Dendritic cell treated with granulocyte-macrophage colony-stimulating factor and Interleukin-4, amounts not matched to agents 40 ng/mL and 50 ng/mL, for 4 days (primary cell): ENCODE measurements around the gene S100A13.

Experiments used
- H3K27ac Mint-ChIP-seq: one replicate; pipeline ENCODE4 v1.8.0; 2022; ENCODE audit warnings: mild to moderate bottlenecking, mixed read lengths
- H3K27me3 Mint-ChIP-seq: one replicate; pipeline ENCODE4 v1.8.0; 2022; ENCODE audit warnings: mild to moderate bottlenecking, mixed read lengths
- H3K36me3 Mint-ChIP-seq: one replicate; pipeline ENCODE4 v1.8.0; 2022; ENCODE audit warnings: low read depth, mixed read lengths
- H3K4me1 Mint-ChIP-seq: one replicate; pipeline ENCODE4 v1.8.0; 2022; ENCODE audit warnings: low read depth, mixed read lengths
- H3K4me3 Mint-ChIP-seq: one replicate; pipeline ENCODE4 v1.8.0; 2022; ENCODE audit warnings: mild to moderate bottlenecking, moderate library complexity, mixed read lengths
- H3K9me3 Mint-ChIP-seq: one replicate; pipeline ENCODE4 v1.8.0; 2022; ENCODE audit warnings: mixed read lengths
- intact Hi-C: fragments of 100-400 bp; cut with micrococcal nuclease; formaldehyde crosslinking; loops from one replicate; pipeline ENCODE4 v1.15.0; 2022

S100A13 gene

DNA sequence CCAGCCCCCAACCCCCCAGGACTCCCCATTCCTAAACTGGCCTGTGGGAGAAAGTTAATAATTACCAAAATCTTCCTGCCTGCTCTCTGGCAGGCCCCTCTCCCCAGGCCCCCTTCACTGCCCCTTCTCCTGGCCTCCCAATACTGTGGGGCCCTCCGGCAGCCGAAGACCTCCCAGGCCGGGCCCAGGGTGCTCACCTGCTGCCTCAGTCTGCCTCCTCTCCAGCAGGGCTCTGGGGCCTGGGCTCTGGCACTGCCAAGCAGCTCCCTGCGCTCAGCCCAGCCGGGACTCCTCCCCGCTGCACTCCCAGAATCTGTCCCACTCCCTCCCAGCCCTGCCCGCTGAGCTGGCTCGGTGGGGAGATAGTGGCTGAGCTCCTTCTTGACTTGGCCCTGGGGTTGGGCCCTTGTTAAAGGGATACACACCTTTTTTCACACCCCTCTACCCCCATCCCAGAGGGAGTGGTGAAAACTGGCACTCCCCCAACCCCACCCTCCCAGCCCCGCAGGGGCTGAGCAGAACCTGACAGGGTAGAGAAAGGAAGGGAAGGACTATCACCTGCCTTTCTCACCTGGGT, 14.5 kb downstream of the S100A13 start, which contains the start of gene S100A16:
Gene S100A16 (minus strand): TSS at position 383 of the 577 bp plus-strand sequence. CDS start 4,986 bp downstream, outside the sequence.
- H3K4me3 Mint-ChIP-seq, result no peak within 1 kb of the TSS
- H3K9me3 Mint-ChIP-seq, result no peaks in the 10 kb centered on the region
- H3K27me3 Mint-ChIP-seq, result peaks cover 2% of the 10 kb centered on the region
- H3K27ac Mint-ChIP-seq, result peak within 1 kb of the TSS; percentile 15
- peaks cover 65% of the 10 kb centered on the region for H3K4me1 Mint-ChIP-seq
- intact Hi-C loops, result no loop called here
- H3K36me3 Mint-ChIP-seq, result no peaks in the 10 kb centered on the region

DNA sequence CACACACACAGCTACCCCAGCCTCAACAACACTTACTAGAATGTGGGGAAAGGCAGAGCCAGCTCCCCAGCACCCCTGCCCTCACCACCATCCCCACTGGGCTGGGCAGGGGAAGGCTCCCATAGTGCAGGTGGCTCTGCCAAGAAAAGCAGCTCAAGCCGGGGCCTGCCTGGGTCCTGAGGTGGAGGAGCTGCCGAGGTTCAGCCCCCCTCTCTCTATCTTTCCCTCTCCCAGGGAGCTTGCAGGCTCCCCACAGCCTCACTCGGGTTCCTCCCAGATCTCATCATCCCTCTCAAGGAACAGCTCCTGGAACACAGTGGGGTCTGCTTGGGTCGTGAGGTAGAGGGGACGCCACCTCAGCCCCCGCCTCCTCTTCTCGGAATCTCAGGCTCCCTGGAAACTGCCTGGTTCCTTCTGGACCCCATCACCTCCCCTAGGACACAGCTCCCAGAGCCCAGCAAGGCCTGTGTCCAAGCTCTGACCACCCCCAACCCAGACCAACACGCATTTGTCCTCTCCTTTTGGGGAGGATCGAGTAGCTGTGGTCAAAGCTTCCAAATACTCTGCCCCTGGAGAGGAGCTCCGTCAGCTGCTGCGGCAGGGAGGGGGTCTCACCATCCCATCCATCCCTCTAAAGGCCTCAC, 15.1 kb downstream of the S100A13 start:
- H3K9me3 Mint-ChIP-seq, result no peaks in the 10 kb centered on the region
- H3K27ac Mint-ChIP-seq, result peak overlapping the region; percentile 15
- no peak overlapping the region for H3K4me3 Mint-ChIP-seq
- intact Hi-C loops, result no loop called here
- no peaks in the 10 kb centered on the region for H3K36me3 Mint-ChIP-seq
- H3K27me3 Mint-ChIP-seq, result peaks cover 2% of the 10 kb centered on the region
- H3K4me1 Mint-ChIP-seq, result peaks cover 60% of the 10 kb centered on the region

DNA sequence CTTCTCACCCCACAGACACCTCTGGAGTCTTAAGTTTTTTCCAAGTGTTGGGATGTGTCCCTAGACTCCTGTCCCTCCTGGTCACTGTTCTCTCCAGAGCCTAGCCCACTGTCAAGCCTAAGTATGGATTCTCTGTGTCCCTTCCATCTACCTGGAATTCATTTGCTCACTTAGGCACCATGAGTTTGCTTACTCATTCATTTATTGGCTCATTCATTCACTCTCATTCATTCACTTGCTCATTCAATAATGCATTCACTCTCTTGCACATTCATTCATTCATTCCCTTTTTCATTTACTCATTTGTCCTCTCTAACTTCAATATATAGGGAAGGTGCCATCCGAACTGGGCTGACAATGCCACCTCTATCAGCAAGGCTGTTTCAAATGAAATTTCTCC, 15.9 kb downstream of the S100A13 start:
- peaks cover 1% of the 10 kb centered on the region for H3K27me3 Mint-ChIP-seq
- no peaks in the 10 kb centered on the region for H3K9me3 Mint-ChIP-seq
- no peak overlapping the region for H3K27ac Mint-ChIP-seq
- peaks cover 51% of the 10 kb centered on the region for H3K4me1 Mint-ChIP-seq
- H3K36me3 Mint-ChIP-seq, result no peaks in the 10 kb centered on the region
- intact Hi-C loops, result no loop called here
- H3K4me3 Mint-ChIP-seq, result no peak overlapping the region

DNA sequence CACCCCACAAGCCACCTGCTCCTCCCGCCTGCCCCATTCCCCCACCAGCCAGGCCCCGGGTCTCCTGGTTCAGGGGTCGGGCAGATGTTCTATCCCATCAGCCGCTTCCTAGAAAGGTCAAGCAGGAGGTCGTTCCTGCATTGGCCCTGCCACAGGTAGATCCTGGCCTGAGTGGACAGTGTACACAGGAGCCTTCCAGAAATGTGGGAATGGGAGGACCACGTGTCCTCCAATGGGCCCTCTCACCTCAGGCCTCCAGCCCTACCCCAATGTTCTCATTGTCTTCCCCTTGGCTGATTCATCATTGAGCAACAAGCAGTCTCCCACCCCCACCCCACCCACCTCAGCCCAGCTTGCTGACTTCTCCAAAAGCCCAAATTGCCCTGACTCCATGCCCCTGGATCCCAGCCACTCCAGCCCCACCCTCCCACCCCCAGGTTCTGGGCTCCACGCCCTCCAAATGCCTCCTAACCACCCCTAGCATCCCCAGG, 16.4 kb downstream of the S100A13 start:
- peaks cover 46% of the 10 kb centered on the region for H3K4me1 Mint-ChIP-seq
- intact Hi-C loops, result no loop called here
- no peak overlapping the region for H3K4me3 Mint-ChIP-seq
- no peaks in the 10 kb centered on the region for H3K36me3 Mint-ChIP-seq
- H3K27ac Mint-ChIP-seq, result no peak overlapping the region
- no peaks in the 10 kb centered on the region for H3K9me3 Mint-ChIP-seq
- peaks cover 1% of the 10 kb centered on the region for H3K27me3 Mint-ChIP-seq

DNA sequence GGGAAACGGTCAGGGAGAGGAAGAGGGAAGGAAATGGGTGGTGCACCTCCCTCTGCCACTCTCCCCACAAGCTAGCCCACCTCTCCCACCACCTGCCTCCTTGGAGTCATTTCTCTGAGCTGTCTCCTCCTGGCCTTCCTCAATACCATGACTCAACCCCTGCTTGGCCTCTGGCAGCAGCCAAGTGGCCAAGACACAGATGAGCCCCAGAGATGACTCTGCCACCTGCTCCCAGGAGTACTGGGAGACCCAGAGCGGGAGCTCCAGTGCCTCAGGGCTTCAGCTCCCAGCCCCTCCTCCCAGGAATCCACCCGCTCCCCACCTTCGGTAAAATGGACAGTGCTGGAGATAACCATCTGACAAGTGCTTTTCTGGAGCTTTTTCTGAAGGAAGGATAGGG, 17.0 kb downstream of the S100A13 start:
- no peaks in the 10 kb centered on the region for H3K9me3 Mint-ChIP-seq
- peak overlapping the region; percentile 10 for H3K27ac Mint-ChIP-seq
- peaks cover 42% of the 10 kb centered on the region for H3K4me1 Mint-ChIP-seq
- no peaks in the 10 kb centered on the region for H3K36me3 Mint-ChIP-seq
- peaks cover 1% of the 10 kb centered on the region for H3K27me3 Mint-ChIP-seq
- H3K4me3 Mint-ChIP-seq, result no peak overlapping the region
- intact Hi-C loops, result no loop called here

DNA sequence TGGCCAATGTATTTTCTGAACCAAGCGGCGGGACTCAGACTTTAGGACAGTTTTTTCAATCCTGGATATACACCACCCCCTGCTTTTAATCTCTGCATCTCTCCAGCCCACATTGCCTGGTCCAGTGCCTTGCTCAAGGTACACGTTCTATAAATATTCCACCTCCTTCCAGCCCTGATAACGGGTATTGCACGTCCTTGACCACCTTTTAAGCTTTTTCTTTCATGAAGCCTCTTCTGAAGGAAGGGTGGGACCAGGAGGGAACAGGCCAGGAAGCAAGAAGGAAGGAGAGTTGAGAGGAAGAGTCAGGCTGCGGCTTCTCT, 17.8 kb downstream of the S100A13 start:
- intact Hi-C loops, result no loop called here
- Mint-ChIP-seq H3K4me1 (peaks cover 42% of the 10 kb centered on the region), H3K4me3 (no peak overlapping the region), H3K27me3 (peaks cover 1% of the 10 kb centered on the region), H3K27ac (peak overlapping the region; percentile 10), H3K9me3 (no peaks in the 10 kb centered on the region), H3K36me3 (no peaks in the 10 kb centered on the region)

DNA sequence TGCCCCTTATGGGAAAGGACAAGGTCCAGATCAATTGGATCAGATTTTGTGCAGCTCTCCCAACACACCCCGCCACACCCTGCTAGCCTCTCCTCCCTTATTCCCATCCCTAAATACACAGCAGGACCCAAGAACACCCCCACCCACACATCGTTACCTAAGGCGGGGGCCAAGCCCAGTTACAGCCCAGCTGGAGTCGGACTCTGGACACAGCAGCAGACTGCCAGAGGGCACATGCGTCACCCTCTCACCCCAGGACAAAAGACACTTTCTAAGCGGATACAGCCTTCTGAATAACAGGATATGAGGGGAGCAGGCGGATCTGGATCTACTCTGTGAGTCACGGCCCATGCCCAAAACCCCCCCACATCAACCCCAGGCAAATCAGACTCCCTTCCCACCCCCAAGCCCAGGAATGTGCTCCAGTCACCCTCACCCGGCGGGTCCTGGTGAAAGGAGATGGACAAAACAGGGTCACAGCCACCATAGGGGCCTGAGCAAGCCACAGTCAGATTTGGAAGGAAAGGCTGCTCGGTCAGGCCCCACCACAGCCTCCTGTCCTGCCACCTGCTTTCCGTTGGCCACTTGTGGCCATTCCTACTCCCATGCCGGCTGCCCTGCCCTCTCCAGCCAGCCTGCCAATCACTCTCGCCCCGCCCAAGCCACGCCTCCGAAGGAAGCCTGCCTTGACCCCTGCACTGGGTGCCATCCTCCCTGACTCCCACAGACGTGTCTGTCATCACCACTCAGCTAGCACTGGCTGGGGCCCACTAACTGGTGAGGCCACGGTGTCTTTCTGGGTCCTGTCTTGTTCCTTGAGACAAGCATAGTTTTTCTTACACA, 18.3 kb downstream of the S100A13 start:
- peaks cover 1% of the 10 kb centered on the region for H3K27me3 Mint-ChIP-seq
- H3K36me3 Mint-ChIP-seq, result no peaks in the 10 kb centered on the region
- H3K9me3 Mint-ChIP-seq, result no peaks in the 10 kb centered on the region
- H3K4me1 Mint-ChIP-seq, result peaks cover 42% of the 10 kb centered on the region
- H3K4me3 Mint-ChIP-seq, result no peak overlapping the region
- H3K27ac Mint-ChIP-seq, result peak overlapping the region; percentile 2
- intact Hi-C loops, result no loop called here

DNA sequence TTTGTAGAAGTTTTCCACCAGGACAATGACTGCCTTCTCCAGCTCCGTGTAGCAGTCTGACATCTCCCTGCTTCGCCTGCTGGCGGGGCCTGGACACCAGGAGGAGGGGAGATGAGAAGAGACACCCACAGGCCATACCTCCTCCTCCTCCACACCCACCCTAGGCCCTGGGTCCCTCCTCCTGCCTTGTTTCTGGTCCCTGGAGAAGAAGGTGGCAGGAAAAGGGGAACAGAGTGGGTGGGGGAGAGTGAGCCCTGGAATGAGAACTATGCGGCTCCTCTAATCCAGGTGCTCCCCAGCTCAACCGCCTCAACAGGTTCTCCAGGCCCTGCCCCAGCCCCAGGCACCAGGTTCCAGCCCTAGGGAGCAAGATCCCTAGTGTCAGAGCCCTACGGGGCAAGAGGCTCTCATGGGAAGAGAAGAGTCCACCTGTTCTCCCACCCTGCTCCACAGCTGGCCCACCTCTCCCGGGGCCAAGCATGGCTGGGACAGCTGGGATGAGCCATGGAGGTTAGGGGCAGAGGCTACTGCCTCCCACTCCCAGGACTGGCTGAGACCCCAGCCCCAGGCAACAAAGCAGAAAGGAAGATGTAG, 19.1 kb downstream of the S100A13 start:
- Mint-ChIP-seq H3K27me3 (peaks cover 1% of the 10 kb centered on the region), H3K9me3 (no peaks in the 10 kb centered on the region), H3K27ac (no peak overlapping the region), H3K36me3 (no peaks in the 10 kb centered on the region), H3K4me3 (no peak overlapping the region), H3K4me1 (peaks cover 42% of the 10 kb centered on the region)
- intact Hi-C loops, result no loop called here

DNA sequence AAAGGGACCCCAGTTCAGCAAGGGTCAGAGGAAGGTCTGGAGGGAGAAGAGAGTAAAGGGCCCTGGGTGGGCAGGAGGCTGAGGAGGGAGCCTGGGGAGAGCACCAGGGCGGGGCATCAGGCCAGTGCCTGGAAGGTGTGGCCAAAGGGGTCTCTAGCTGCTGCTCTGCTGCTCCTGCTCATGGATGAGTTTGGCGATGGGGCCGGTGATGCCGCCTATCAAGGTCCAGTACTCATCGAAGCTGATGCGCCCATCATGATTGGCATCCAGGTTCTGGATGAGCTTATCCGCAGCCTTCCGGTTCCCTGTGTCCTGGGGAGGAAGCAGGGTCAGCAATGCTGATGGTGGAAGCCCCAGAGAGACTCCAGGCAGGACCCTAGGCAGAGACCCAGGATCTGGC, 19.9 kb downstream of the S100A13 start:
- Mint-ChIP-seq H3K9me3 (no peaks in the 10 kb centered on the region), H3K27me3 (peaks cover 1% of the 10 kb centered on the region), H3K4me3 (no peak overlapping the region), H3K27ac (no peak overlapping the region), H3K4me1 (peaks cover 43% of the 10 kb centered on the region), H3K36me3 (no peaks in the 10 kb centered on the region)
- intact Hi-C loops, result no loop called here

DNA sequence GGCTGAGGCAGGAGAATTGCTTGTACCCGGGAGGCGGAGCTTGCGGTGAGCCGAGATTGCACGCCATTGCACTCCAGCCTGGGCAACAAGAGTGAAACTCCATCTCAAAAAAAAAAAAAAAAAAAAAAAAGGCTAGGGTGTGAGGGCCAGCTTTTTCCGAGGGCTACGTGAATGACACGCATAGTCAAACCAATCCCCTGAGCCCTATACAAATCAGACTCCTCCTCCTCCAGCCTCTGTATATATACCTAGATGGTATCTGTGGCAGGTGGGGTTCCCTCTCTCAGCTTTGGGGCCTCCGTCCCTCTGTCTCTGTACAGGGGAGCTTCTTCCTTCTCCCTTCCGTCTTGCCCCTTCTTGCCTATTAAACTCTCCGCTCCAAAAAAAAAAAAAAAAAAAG, 21.1 kb downstream of the S100A13 start:
- Mint-ChIP-seq H3K27me3 (peaks cover 1% of the 10 kb centered on the region), H3K27ac (no peak overlapping the region), H3K4me1 (peaks cover 44% of the 10 kb centered on the region), H3K36me3 (no peaks in the 10 kb centered on the region), H3K9me3 (no peaks in the 10 kb centered on the region), H3K4me3 (no peak overlapping the region)
- intact Hi-C loops, result no loop called here

DNA sequence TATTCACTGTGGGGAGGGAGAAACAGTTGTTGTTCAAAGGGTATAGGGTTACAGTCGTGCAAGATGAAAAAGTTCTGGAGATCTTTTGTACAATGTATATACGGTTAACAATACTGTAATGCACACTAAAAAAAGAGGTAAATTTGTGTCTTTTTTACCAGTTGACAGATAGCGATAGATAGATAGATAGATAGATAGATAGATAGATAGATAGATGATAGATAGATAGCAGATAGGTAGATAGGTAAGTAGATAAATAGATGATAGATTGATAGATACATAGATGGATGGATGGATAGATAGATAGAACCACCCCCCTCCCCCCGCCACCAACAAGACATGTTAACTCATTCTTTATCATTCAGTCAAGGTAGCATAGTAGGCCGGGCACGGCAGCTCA, 24.6 kb downstream of the S100A13 start:
- no peak overlapping the region for H3K27ac Mint-ChIP-seq
- H3K9me3 Mint-ChIP-seq, result no peaks in the 10 kb centered on the region
- H3K27me3 Mint-ChIP-seq, result peaks cover 1% of the 10 kb centered on the region
- H3K36me3 Mint-ChIP-seq, result no peaks in the 10 kb centered on the region
- no peak overlapping the region for H3K4me3 Mint-ChIP-seq
- peaks cover 31% of the 10 kb centered on the region for H3K4me1 Mint-ChIP-seq
- intact Hi-C loops, result no loop called here

DNA sequence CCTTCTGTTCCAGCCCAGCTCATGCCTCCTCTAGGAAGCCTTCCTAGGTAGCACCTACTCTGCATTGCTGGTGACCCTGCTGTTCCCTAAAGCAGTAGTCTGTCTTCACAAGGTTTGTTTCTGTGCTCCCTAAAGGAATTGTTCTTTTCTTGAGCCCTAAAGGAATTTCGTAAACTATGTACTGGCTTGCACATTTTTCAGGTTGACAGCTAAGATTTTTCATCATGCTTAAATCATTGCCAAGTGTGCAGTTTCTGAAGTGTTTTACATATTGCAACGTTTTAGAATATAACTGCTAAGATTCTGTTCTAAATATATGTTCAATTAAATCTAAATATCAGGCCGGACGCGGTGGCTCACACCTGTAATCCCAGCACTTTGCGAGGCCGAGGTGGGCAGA, 27.5 kb downstream of the S100A13 start:
- intact Hi-C loops, result no loop called here
- H3K27me3 Mint-ChIP-seq, result no peaks in the 10 kb centered on the region
- H3K4me1 Mint-ChIP-seq, result peaks cover 35% of the 10 kb centered on the region
- no peaks in the 10 kb centered on the region for H3K9me3 Mint-ChIP-seq
- H3K36me3 Mint-ChIP-seq, result no peaks in the 10 kb centered on the region
- H3K27ac Mint-ChIP-seq, result peak overlapping the region; percentile 29
- H3K4me3 Mint-ChIP-seq, result no peak overlapping the region

DNA sequence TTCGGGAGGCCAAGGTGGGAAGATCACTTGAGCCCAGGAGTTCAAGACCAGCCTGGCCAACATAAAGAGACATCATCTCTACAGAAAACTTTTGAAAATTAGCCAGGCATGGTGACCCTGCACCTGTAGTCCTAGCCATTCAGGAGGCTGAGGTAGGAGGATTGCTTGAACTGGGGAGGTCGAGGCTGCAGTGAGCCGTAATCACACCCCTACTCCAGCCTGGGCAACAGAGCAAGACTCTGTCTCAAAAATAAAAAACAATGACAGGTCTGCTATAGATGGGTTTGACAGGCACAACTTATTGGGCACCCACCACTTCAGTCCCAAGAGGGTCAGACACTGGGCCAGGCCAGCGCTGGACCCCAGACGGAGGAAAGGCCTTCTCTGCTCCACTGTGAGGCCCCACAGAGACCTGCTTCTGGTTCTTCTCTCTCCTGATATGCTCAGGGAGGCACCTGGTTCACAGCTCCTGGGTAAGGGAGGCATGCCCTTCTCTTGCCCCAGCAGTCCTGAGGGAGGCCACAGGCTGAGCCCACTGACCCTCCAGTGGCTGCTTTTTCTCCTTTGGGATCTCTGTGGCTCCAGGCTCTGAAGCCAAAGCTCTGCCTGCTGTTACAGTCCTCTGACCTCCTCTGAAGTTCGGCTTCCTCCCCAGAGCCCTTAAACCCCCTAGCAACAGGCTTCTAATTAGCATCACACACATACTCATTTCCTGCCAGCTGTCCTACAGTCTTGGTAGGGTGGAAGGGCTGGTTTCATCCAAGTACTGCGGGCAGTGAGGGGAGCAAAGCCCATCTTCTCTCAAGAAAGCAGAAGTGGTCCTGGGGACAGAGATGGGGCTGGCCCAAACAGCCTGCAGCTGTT, 28.8 kb downstream of the S100A13 start:
- Mint-ChIP-seq H3K9me3 (no peaks in the 10 kb centered on the region), H3K4me1 (peaks cover 35% of the 10 kb centered on the region), H3K27ac (peak overlapping the region; percentile 28), H3K27me3 (no peaks in the 10 kb centered on the region), H3K4me3 (no peak overlapping the region), H3K36me3 (no peaks in the 10 kb centered on the region)
- intact Hi-C loops, result no loop called here
